Loucy (cell line): ENCODE results near the gene PCTP.

Experiments
- H2AFZ ChIP-seq: fragments of 200-600 bp; sonication (generic); 2 replicates; pipeline ENCODE4 v1.6.0; 2016; ENCODE audit warnings: antibody characterized with exemption, mild to moderate bottlenecking, low read length, moderate library complexity
- H3F3A ChIP-seq: fragments of 200-600 bp; 2 replicates; pipeline ENCODE4 v1.6.0; 2016; ENCODE audit warnings: antibody characterized with exemption, low read depth, mild to moderate bottlenecking
- H3K27me3 ChIP-seq: fragments of 200-600 bp; sonication (generic); 2 replicates; pipeline ENCODE4 v1.6.1; 2014; ENCODE audit warnings: low read length, mild to moderate bottlenecking; ENCODE audit not compliant: insufficient read depth, poor library complexity, severe bottlenecking
- H3K36me3 ChIP-seq: fragments of 200-600 bp; sonication (generic); 2 replicates; pipeline ENCODE4 v1.6.1; 2016; ENCODE audit warnings: low read length; ENCODE audit not compliant: insufficient read depth
- H3K4me1 ChIP-seq: fragments of 200-600 bp; sonication (generic); 2 replicates; pipeline ENCODE4 v1.5.1; 2014; ENCODE audit warnings: low read length, mild to moderate bottlenecking; ENCODE audit not compliant: insufficient read depth, poor library complexity, severe bottlenecking
- H3K4me2 ChIP-seq: fragments of 200-600 bp; sonication (generic); 2 replicates; pipeline ENCODE4 v1.6.0; 2014; ENCODE audit warnings: antibody characterized with exemption, low read length, low read depth, mild to moderate bottlenecking; ENCODE audit not compliant: poor library complexity, severe bottlenecking
- H3K4me3 ChIP-seq: fragments of 200-600 bp; sonication (generic); 2 replicates; pipeline ENCODE4 v1.5.1; 2014; ENCODE audit warnings: low read length, mild to moderate bottlenecking, mixed read lengths; ENCODE audit not compliant: poor library complexity, severe bottlenecking
- H3K79me2 ChIP-seq: fragments of 200-600 bp; sonication (generic); 2 replicates; pipeline ENCODE4 v1.6.1; 2014; ENCODE audit warnings: low read length; ENCODE audit not compliant: insufficient read depth
- H3K9ac ChIP-seq: fragments of 200-600 bp; sonication (generic); 2 replicates; pipeline ENCODE4 v1.6.0; 2014; ENCODE audit warnings: mild to moderate bottlenecking, low read depth, low read length, moderate library complexity; ENCODE audit not compliant: poor library complexity, severe bottlenecking
- H3K9me2 ChIP-seq: fragments of 200-600 bp; sonication (generic); replicated peaks from 2 replicates; pipeline ENCODE4 v1.6.1; 2016; ENCODE audit warnings: low read depth, low read length, mixed read lengths
- H3K9me3 ChIP-seq: fragments of 200-600 bp; sonication (generic); 2 replicates; pipeline ENCODE4 v1.6.1; 2014; ENCODE audit warnings: mild to moderate bottlenecking, antibody characterized with exemption, low read length, low read depth; ENCODE audit not compliant: insufficient read depth
- H4K20me1 ChIP-seq: fragments of 200-600 bp; sonication (generic); 2 replicates; pipeline ENCODE4 v1.6.0; 2014; ENCODE audit warnings: antibody characterized with exemption, low read length, mild to moderate bottlenecking; ENCODE audit not compliant: insufficient read depth, poor library complexity, severe bottlenecking
- CTCF ChIP-seq: fragments of 200-600 bp; sonication (generic); conservative IDR thresholded peaks from 2 replicates; pipeline ENCODE4 v1.5.1; 2014; ENCODE audit warnings: mild to moderate bottlenecking, antibody characterized with exemption, low read length
- EZH2phosphoT487 ChIP-seq: fragments of 200-600 bp; IDR thresholded peaks from 2 replicates; pipeline ENCODE4 v1.6.1; 2018; ENCODE audit warnings: antibody characterized with exemption, mild to moderate bottlenecking, moderate library complexity, borderline replicate concordance

Gene PCTP

GRCh38 chr17:55723488-55723848, 27.4 kb upstream of the PCTP start:
- H3K4me3 ChIP-seq = no peak overlapping the region
- H3K36me3 ChIP-seq = no peaks in the 10 kb centered on the region
- no peaks in the 10 kb centered on the region for H4K20me1 ChIP-seq
- H2AFZ ChIP-seq = no peak overlapping the region
- H3K79me2 ChIP-seq = no peaks in the 10 kb centered on the region
- no peaks in the 10 kb centered on the region for H3K27me3 ChIP-seq
- TF ChIP-seq CTCF (no peak), EZH2phosphoT487 (no peak)
- H3K9me3 ChIP-seq = no peaks in the 10 kb centered on the region
- peaks cover 29% of the 10 kb centered on the region for H3K4me1 ChIP-seq
- H3K4me2 ChIP-seq = no peak overlapping the region
- no peak overlapping the region for H3K9ac ChIP-seq
- no peaks in the 10 kb centered on the region for H3K9me2 ChIP-seq
- H3F3A ChIP-seq = no peaks in the 10 kb centered on the region

GRCh38 chr17:55726440-55726839, 24.4 kb upstream of the PCTP start:
- Histone ChIP-seq H3K9me3 (no peaks in the 10 kb centered on the region), H3K4me3 (no peak overlapping the region), H4K20me1 (no peaks in the 10 kb centered on the region), H3K9me2 (no peaks in the 10 kb centered on the region), H2AFZ (no peak overlapping the region), H3K9ac (no peak overlapping the region), H3K4me1 (peaks cover 13% of the 10 kb centered on the region), H3K36me3 (no peaks in the 10 kb centered on the region), H3K27me3 (no peaks in the 10 kb centered on the region), H3K4me2 (no peak overlapping the region), H3F3A (no peaks in the 10 kb centered on the region), H3K79me2 (no peaks in the 10 kb centered on the region)
- TF ChIP-seq CTCF (no peak), EZH2phosphoT487 (no peak)

DNA sequence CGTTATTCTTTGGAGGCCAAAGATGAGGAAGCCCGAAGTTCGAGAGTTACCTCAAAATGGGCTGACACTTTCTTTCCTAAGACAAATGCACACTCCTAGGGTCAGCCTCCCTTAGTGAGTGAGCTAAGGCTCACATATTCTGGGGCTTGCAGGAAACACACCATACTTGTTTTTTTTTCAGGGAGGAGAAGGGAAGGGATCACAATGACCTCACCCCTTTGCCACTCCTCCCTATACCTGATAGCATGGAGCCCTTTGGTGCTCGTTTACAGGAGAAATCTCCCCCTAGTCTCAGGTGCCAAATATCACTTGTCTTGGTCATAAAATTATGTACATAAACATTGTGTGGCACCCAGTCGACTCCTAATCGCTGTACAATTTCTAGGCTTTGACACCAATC, 23.6 kb upstream of the PCTP start:
- Histone ChIP-seq H3K9me3 (no peaks in the 10 kb centered on the region), H3K27me3 (no peaks in the 10 kb centered on the region), H3K4me1 (peaks cover 5% of the 10 kb centered on the region), H3K36me3 (no peaks in the 10 kb centered on the region), H3K79me2 (no peaks in the 10 kb centered on the region), H3F3A (no peaks in the 10 kb centered on the region), H3K9ac (no peak overlapping the region), H4K20me1 (no peaks in the 10 kb centered on the region), H2AFZ (no peak overlapping the region), H3K9me2 (no peaks in the 10 kb centered on the region), H3K4me3 (no peak overlapping the region), H3K4me2 (no peak overlapping the region)
- TF ChIP-seq CTCF = no peak
- no peak for TF ChIP-seq EZH2phosphoT487
